Measurements from ENCODE around the gene TULP4.

The TULP4 gene

DNA sequence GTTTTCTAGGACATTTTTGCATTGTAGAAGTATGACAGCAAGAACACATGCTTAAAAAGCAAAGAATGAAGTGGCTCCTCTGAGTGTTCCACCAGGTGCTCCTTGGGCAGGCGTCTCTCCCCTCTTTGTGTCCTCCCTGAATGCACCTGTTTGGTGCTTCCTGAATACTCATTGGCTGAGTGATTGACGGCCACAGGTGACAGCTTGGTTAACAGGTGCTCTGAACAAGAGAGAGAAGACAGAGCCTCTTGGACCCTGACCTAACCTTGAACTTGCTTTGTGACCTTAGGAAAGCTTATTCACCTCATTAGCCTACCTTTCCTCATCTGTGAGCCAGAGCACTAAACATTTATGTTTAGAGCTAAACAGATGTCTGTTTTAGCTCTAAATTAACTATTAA is 93.7 kb downstream of the TULP4 start:
- in situ Hi-C loops (cut with HindIII; ENCODE audit: low pct_ligation_motif_present, low pct_unique_long_range_greater_than_20kb, low sequenced_read_pairs) = no loop called here

DNA sequence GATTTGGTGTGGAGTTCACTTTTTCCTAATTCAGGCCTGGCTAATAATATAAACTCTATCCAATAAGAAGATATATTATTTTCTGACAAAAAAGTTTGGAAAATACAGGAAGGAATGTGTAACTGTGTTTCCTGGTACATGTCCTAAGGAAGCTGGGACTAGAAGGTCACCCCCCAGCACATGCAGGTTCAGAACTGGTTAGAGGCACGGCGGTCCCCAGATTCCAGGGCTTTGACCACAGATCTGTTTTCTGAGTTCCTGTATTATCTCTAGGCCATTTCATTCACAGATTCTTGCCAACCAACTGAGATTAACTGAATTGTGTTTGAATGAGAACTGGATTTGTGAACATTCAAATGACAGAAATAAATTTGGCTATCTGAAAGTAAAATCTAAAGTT is 94.5 kb downstream of the TULP4 start:
- in situ Hi-C loops (cut with HindIII; ENCODE audit: low pct_ligation_motif_present, low pct_unique_long_range_greater_than_20kb, low sequenced_read_pairs) = no loop called here
- DNase-seq = no peak

More for the DNA sequence above, 93.7 kb downstream of the TULP4 start:
- no peak for DNase-seq

DNA sequence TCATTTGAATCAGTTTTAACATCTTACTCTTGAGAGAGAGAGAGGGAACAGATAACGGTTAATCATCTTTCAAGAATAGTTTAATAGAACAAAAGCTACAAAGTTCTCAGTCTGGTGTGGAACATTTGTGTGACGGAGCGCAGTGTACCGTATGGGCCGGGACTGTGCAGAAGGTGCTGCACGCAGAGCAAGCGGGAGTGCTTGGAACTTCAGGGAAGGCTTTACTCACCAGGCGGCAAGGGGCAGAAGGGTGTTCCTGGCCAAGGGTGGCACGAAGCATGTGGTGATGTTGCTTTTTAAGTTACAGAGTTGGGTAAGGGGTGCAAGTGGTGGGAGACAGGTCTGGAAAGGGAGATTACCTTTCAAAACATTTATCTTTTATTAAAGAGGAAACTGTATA is 95.7 kb downstream of the TULP4 start:
- DNase-seq = no peak
- in situ Hi-C loops (cut with HindIII; ENCODE audit: low pct_ligation_motif_present, low pct_unique_long_range_greater_than_20kb, low sequenced_read_pairs) = no loop called here

DNA sequence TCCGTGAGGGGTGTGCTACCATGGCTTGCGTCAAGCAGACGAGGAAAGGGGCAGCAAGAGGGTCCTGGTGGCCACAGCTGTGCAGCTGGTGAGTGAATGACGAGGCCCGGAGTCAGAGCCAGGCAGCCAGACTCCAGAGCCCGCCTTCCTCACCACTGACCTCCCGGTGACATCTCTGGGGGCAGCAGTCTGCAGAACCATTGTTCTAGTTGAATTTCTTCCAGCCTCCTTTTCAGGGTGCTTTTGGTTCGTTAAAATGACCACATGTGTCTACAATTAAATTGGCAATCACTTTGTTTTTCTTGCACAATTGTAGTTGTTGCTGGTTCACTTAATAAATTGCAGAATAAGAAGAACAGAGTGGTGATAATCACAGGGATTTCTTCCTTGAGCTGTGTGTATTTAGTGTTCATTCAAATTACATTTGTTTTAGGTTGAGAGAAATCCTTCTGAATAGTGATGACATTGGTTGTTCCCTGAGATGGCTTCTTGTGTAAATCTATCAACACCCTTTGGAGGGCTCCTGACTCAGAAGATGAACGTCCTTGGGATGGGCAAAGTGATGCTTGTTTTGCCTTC is 96.4 kb downstream of the TULP4 start:
- in situ Hi-C loops (cut with HindIII; ENCODE audit: low pct_ligation_motif_present, low pct_unique_long_range_greater_than_20kb, low sequenced_read_pairs) = no loop called here
- DNase-seq = no peak

DNA sequence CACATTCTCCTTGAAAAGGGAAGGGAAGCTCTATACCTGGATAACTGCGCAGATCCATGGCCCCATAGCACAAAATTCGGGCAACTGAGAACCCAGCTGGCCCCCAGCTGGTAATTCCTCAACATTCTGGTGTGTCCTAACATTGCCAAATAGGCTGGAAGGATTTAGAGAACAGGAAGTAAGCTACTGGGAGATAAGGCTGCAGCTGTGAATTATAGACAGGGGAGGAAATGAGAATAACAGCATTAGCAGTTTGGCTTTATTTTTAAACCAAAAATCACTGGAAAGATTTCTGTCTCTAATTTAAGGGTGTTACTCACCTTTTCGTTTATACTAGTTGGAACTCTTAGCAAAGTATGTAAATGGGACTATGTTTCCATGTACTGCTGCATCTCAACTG is 97.2 kb downstream of the TULP4 start:
- in situ Hi-C loops (cut with HindIII; ENCODE audit: low pct_ligation_motif_present, low pct_unique_long_range_greater_than_20kb, low sequenced_read_pairs) = no loop called here
- no peak for DNase-seq

DNA sequence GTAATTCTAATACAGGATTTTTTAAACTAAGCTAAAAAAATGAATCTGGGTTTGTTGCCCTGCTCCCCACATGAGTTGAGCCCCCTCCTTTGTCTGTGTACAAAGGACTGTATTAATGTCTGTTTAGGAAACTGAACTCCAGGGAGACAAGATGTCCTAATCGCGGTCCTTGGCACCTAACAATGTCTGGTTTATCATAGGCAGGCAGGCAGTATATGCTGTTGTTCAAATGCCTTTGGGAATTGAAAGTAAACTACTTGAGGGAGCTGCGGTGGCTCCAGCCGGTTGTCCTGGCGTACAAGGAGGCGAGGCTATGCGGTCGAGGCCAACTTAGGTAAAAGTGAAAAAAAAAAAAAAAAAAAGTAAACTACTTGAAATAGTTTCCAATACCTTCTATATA is 98.5 kb downstream of the TULP4 start:
- in situ Hi-C loops (cut with HindIII; ENCODE audit: low pct_ligation_motif_present, low pct_unique_long_range_greater_than_20kb, low sequenced_read_pairs) = no loop called here
- DNase-seq = no peak

DNA sequence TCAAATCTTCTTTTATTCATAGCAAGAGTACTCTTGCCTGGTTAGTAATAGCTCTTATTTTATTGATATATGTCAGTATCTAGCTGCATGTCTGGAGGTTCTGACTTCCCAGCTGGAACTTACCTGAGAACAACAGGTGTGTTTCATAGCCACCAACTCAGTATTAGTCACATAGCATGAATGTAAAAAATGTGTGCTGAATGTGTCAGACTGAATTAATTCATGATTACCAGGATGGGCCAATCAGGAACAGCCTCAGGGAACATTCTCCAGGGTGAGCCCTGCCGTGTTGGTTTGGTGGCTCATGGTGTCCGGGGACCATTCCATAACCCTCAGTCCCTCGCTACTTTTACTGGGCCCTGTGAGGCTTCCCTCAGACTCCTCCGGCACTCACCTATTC is 99.7 kb downstream of the TULP4 start:
- DNase-seq = no peak
- in situ Hi-C loops (cut with HindIII; ENCODE audit: low pct_ligation_motif_present, low pct_unique_long_range_greater_than_20kb, low sequenced_read_pairs) = no loop called here

DNA sequence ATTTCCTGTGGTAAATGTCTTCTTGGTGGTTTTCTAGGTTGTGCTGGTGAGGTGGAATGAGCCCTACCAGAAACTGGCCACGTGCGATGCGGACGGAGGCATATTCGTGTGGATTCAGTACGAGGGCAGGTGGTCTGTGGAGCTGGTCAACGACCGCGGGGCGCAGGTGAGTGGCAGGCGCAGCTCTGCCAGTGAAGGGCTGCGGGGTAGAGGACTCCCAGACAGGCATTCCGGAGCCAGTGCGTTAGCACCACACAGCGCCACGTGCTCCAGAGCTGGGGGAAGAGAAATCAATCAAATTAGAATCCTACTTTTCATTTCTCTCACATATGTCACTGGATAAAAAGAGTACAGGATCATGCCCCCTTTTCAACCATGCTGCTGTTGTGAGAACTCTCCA is 100.8 kb downstream of the TULP4 start:
- in situ Hi-C loops (cut with HindIII; ENCODE audit: low pct_ligation_motif_present, low pct_unique_long_range_greater_than_20kb, low sequenced_read_pairs) = no loop called here
- no peak for DNase-seq

DNA sequence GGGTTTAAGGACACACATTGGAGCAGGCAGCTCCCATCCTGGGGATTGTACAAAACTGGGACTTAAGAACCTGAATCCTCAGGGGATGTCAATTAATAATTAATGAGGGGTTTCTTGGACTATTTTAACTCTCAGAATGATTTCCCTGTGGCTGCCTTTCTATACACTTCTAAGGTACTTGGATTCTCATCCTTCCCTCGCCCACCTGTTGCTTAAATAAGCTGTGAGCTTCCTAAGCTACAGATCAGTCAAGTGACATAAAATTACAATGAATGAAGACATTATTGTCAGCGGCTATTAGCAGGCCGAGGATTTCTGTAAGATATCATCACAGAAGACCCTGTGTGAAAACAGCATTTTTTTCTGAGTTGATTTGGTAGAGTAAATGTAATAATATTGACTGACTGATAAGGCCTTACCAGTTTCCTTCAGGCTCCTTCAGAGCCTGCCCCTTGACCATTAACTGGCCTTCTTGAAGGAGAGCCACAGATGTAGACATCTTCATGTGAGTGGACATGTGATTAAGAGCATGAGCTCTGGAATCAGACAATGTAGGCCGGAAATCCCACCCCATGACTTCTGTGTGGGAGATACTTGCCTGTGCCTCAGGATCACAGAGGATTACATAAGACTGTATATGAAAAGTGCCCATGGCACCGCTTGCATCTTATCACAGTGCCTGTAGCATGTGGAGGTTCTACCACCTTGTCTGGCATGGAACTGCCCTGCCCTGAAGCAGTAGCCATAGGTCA is 101.7 kb downstream of the TULP4 start:
- in situ Hi-C loops (cut with HindIII; ENCODE audit: low pct_ligation_motif_present, low pct_unique_long_range_greater_than_20kb, low sequenced_read_pairs) = no loop called here

DNA sequence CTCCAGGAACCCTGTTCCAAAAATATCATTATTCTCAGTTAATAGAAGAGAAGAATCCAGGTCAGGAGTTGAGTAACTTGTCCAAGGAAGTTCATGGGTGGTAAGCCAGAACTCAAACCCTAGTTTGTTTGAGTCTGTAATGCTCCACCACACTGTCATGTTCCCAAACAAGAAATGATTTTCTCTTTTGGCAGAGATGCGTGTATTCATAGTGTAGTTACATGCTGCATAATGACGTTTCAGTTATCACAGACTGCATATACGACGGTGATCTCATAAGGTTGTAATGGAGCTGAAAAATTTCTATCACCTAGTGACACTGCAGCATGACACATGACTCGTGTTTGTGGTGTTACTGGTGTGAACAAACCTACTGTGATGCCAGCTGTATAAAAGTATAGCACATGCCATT is 102.6 kb downstream of the TULP4 start:
- peak; percentile 1 for DNase-seq
- in situ Hi-C loops (cut with HindIII; ENCODE audit: low pct_ligation_motif_present, low pct_unique_long_range_greater_than_20kb, low sequenced_read_pairs) = no loop called here

More for the DNA sequence above, 101.7 kb downstream of the TULP4 start:
- no peak for DNase-seq

DNA sequence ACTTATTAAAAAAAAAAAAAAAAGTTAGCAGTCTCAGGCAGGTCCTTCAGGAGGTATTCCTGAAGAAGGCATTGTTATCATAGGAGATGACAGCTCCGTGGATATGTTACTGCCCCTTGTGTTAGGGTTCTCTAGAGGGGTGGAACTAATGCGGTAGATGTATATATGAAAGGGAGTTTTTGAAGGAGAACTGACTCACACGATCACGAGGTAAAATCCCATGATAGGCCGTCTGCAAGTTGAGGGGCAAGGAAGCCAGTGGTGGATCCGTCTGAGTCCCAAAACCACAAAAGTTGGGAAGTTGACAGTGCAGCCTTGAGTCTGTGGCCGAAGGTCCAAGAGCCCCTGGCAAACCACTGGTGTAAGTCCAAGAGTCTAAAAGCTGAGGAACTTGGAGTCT is 103.4 kb downstream of the TULP4 start:
- DNase-seq = no peak
- in situ Hi-C loops (cut with HindIII; ENCODE audit: low pct_ligation_motif_present, low pct_unique_long_range_greater_than_20kb, low sequenced_read_pairs) = no loop called here

DNA sequence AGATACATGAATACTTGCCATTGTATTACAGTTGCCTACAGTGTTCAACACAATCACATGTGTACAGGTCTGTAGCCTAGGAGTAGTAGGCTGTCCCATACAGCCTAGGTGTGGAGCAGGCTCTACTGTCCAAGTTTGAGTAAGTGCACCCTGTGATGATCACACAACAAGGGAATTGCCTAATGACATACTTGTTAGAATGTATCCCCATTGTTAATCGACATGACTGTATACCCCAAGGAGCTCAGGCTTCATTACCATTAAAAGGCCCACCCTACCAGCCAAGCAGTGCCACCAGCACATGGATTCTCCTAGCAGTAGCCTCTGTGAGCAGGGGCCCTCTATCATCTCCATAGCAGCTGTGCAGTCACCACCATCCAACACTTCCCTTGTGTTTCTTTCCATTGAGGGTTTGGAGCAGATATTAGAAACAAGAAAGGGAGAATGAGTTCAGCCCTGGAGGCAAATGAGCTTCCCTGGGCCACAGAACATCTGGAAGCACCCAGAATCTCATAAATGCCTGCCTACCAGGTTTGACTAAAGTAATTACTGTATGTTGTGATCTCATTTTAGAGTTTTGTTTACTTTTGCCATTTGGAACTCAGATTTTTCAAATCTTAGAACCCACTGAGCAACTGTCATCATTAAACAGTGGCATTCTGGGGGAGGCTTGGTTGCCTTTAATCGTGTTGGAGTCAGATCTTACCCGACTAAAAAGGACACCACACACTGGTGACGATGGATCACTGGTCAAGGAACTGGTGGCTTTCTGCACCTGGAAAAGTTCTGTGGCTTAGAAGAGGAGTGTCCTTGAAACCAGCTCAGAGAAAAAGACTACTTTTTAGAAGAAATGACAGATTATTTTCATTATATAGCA is 104.9 kb downstream of the TULP4 start:
- no peak for DNase-seq
- in situ Hi-C loops (cut with HindIII; ENCODE audit: low pct_ligation_motif_present, low pct_unique_long_range_greater_than_20kb, low sequenced_read_pairs) = no loop called here

DNA sequence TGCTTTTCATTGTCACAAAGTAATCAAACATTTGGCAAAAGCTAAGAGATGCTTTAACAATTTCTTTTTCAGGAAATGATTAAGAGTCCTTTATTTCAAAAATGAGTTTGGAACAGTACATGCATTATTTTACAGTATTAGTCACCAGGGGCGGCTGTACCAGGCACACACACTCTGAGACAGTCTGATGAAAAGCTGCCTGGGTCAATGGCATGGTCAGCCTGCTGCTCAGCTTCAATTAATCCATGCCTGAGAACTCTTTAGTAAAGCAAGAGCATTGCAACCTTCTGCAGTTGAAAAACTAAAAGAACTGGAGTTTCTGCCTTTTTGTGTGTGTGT is 105.5 kb downstream of the TULP4 start:
- no peak for DNase-seq
- in situ Hi-C loops (cut with HindIII; ENCODE audit: low pct_ligation_motif_present, low pct_unique_long_range_greater_than_20kb, low sequenced_read_pairs) = no loop called here

DNA sequence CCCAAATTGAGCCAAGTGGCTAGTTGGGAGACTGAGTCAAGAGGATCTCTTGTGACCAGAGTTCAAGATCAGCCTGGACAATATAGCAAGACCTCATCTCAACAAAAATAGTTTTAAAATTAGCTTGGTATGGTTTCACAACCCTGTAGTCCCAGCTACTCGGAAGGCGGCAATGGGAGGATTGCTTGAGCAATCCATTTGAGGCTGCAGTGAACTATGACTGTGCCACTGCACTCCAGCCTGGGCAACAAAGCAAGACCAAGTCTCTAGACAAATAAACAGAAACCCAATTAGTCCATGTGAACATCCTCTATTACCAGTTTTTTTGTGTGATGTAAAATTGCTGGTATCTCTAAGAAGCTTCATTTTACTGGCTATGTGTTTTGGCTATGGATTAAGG is 106.2 kb downstream of the TULP4 start:
- in situ Hi-C loops (cut with HindIII; ENCODE audit: low pct_ligation_motif_present, low pct_unique_long_range_greater_than_20kb, low sequenced_read_pairs) = no loop called here
- DNase-seq = no peak

DNA sequence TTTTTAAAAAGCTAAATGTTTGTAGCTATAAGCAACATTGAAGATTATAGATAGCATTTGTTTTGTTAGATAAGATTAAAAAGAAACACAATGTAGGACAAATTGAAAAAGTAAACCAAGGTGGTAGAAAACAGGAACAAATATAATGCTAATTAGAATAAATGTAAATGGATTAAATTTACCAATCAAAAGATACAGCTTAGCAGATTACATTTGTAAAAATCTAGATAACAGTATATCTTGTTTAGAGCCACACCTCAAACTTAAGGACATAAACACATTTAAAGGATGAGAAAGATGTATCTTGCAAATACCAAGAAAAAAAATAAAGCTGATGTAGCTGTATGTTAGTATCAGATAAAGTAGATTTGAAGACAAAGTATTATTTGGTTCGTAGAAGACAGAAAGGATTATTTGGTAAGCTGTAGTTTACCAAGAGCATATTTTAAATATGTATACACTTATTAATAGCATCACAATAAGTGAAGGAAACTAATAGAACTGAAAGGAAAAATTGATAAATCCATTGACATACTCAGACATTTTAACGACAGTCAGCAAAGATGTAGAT is 107.2 kb downstream of the TULP4 start:
- DNase-seq = no peak
- in situ Hi-C loops (cut with HindIII; ENCODE audit: low pct_ligation_motif_present, low pct_unique_long_range_greater_than_20kb, low sequenced_read_pairs) = no loop called here

DNA sequence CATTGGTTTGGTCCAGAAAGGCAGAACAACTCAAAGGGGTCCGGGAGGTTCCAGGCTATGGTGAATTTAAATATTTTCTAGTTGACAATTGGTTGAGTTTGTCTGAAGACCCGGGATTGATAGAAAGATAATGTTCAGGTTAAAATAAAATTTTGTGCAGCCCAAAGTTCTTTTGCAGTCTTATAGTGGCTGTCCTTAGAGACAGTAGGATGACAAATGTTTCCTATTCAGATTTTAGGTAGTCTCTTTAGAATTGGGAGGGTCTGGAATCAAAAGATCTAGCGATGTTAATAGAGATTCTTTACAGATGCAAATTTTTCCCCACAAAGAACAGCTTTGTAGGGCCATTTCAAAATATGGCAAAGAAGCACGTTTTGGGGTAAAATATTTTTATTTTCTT is 109.1 kb downstream of the TULP4 start:
- in situ Hi-C loops (cut with HindIII; ENCODE audit: low pct_ligation_motif_present, low pct_unique_long_range_greater_than_20kb, low sequenced_read_pairs) = no loop called here
- no peak for DNase-seq

DNA sequence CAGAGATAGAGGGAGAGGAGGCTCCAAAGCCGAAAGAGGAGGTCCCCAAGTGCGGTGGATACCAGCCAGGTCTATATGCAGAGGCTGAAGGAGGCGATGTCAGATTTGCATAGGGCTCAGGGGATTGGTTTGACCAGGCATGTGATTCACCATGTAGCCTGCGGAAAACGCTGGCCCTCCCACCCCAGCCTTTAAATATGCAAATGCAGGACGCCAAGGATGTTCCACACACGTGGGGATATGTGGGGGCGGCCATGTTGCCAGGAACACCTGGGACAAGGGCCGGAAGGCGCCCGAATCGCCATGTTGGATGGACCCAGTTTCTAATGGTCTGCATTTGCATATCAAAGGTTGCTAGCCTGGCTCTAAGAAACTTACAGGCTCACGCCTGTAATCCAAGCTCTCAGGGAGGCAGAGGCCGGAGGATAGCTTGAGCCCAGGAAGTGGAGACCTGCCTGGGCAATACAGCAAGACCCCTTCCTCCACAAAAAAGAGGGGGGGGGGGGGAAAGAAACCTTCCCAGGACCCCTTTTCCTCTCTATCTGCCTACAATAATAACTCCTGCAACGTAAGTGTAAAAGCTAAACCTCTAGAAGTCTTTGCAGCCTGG is 110.5 kb downstream of the TULP4 start:
- in situ Hi-C loops (cut with HindIII; ENCODE audit: low pct_ligation_motif_present, low pct_unique_long_range_greater_than_20kb, low sequenced_read_pairs) = no loop called here
- no peak for DNase-seq

DNA sequence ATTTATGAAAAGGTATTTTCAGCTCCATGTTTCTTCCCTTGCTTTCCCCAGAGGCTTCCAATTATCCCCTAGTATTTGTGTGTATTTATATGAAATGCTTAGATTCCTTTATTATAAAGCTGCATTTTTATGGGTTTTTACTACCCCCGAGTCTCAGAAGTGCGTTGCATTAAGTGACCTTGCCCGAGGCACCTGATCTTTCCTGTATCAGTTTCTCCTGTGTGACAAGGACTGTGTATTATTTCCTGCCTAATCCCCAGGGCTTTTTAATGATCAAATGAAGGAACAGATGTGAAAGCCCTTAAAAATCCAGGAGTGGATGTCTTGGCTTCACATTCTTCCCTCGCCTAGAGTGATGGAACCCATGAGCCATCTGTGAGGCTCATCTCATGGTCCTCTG is 118.8 kb downstream of the TULP4 start:
- in situ Hi-C loops (cut with HindIII; ENCODE audit: low pct_ligation_motif_present, low pct_unique_long_range_greater_than_20kb, low sequenced_read_pairs) = no loop called here
- no peak for DNase-seq

DNA sequence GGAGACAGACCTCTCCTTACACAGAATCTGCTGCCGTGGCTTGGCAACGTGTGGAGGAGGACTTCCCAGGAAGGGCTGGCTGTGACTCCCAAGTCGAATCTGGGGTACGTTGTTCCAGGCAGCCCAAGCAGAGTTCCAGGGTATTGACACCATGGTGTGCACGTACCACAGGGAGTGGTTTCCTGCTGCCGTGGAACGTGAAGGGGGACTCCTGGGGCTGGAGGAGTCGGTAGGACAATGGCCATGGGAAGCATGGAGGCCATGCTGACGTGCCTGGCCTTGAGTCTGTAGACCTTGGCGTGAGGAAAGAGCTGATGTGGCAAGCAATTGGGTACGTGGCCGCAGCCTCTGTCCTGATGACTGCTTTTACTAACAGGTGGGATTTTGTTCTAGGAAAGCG is 119.3 kb downstream of the TULP4 start:
- in situ Hi-C loops (cut with HindIII; ENCODE audit: low pct_ligation_motif_present, low pct_unique_long_range_greater_than_20kb, low sequenced_read_pairs) = no loop called here
- no peak for DNase-seq
